Vagina (tissue), 2 donors: ENCODE results near the gene PTPRN2. TPM values are rescaled to one million over a fixed set of nuclear protein-coding genes. Genes with fewer than 3 reads are reported as not detected.

Source experiments
- DNase-seq, 2 donors: peaks; one replicate each; pipeline ENCODE4 v3.0.0-alpha.2; 2017; ENCODE audit errors: extremely low spot score in 2 of 2
- H3K27ac ChIP-seq: fragments of 200-600 bp; sonication (generic); one replicate; pipeline ENCODE4 v1.5.1; 2019
- H3K27me3 ChIP-seq: fragments of 200-600 bp; sonication (generic); one replicate; pipeline ENCODE4 v1.5.1; 2019
- H3K36me3 ChIP-seq, 2 donors: fragments of 200-600 bp; sonication (generic); one replicate each; pipeline ENCODE4 v1.5.1; 2017 to 2019
- H3K4me1 ChIP-seq: fragments of 200-600 bp; sonication (generic); one replicate; pipeline ENCODE4 v1.5.1; 2019
- H3K4me3 ChIP-seq, 2 donors: fragments of 200-600 bp; sonication (generic); 1 replicate in 1 of 2; 2 replicates in 1 of 2; pipeline ENCODE4 v1.5.1; 2016 to 2019
- H3K9me3 ChIP-seq: fragments of 200-600 bp; sonication (generic); one replicate; pipeline ENCODE4 v1.5.1; 2019
- CTCF ChIP-seq, 3 experiments: fragments of 450-650 bp in 2 of 3; fragments of 200-600 bp in 1 of 3; sonication (generic) in 1 of 3; IDR thresholded peaks; one replicate each; pipeline ENCODE4 v1.5.1; 2017 to 2019; ENCODE audit warnings: antibody characterized with exemption in 3 of 3, mild to moderate bottlenecking in 2 of 3, moderate library complexity in 2 of 3
- POLR2A ChIP-seq, 2 donors: fragments of 450-650 bp; IDR thresholded peaks; one replicate each; pipeline ENCODE4 v1.6.1; 2017; ENCODE audit warnings: antibody characterized with exemption in 2 of 2, mild to moderate bottlenecking in 2 of 2, moderate library complexity in 2 of 2
- POLR2AphosphoS5 ChIP-seq, 2 donors: sonication (generic); formaldehyde crosslinking; IDR thresholded peaks; one replicate each; pipeline ENCODE4 v1.9.0; 2017; ENCODE audit warnings: antibody characterized with exemption in 2 of 2, mild to moderate bottlenecking in 2 of 2, low read depth in 1 of 2; ENCODE audit not compliant: insufficient read depth in 1 of 2
- intact Hi-C: fragments of 100-400 bp; cut with DNase I; formaldehyde crosslinking; loops from one replicate; pipeline ENCODE4 v1.15.1; 2023
- total RNA-seq: library from RNA; depleted of rRNA; stranded (reverse); fragments of >200 nt; gene quantifications from one replicate; pipeline ENCODE4 v1.2.3, GENCODE V29; 2016

PTPRN2 gene
- total RNA-seq, 1 donor from 2014 or later: 7.4 TPM

- Histone ChIP-seq H3K4me3 (no peak overlapping the region), H3K36me3 (no peaks in the 10 kb centered on the region), H3K9me3 (no peaks in the 10 kb centered on the region), H3K27ac (no peak overlapping the region), H3K4me1 (no peaks in the 10 kb centered on the region), H3K27me3 (no peaks in the 10 kb centered on the region)
- DNase-seq: peak in 1 of 2 donors; percentile 61
- intact Hi-C loops: no loop called here
- no peak for TF ChIP-seq POLR2A (IDR thresholded peaks at IDR 0.05)
- TF ChIP-seq POLR2AphosphoS5 (IDR thresholded peaks at IDR 0.05; ENCODE audit: insufficient read depth in 1 of 2, low read depth in 1 of 2): no peak
- TF ChIP-seq CTCF (IDR thresholded peaks at IDR 0.05): no peak
These were observed 336.3 kb downstream of the PTPRN2 start for GRCh38 chr7:158251061-158251965.

- intact Hi-C loops: no loop called here
- TF ChIP-seq POLR2AphosphoS5 (IDR thresholded peaks at IDR 0.05; ENCODE audit: insufficient read depth in 1 of 2, low read depth in 1 of 2) (no peak), CTCF (IDR thresholded peaks at IDR 0.05) (no peak), POLR2A (IDR thresholded peaks at IDR 0.05) (no peak)
- Histone ChIP-seq H3K4me3 (no peak overlapping the region), H3K4me1 (no peaks in the 10 kb centered on the region), H3K27me3 (no peaks in the 10 kb centered on the region), H3K27ac (no peak overlapping the region), H3K36me3 (no peaks in the 10 kb centered on the region), H3K9me3 (no peaks in the 10 kb centered on the region)
- DNase-seq: peak in 1 of 2 donors; percentile 14
These were observed 337.9 kb downstream of the PTPRN2 start for GRCh38 chr7:158249692-158250091.

GRCh38 chr7:158248816-158249215, 338.8 kb downstream of the PTPRN2 start:
- no peaks in the 10 kb centered on the region for H3K27me3 ChIP-seq
- no peak for TF ChIP-seq CTCF (IDR thresholded peaks at IDR 0.05)
- TF ChIP-seq POLR2AphosphoS5 (IDR thresholded peaks at IDR 0.05; ENCODE audit: insufficient read depth in 1 of 2, low read depth in 1 of 2): no peak
- no peak for TF ChIP-seq POLR2A (IDR thresholded peaks at IDR 0.05)
- DNase-seq: peak in 1 of 2 donors; percentile 19

GRCh38 chr7:158247758-158248487, 339.7 kb downstream of the PTPRN2 start:
- Histone ChIP-seq H3K9me3 (no peaks in the 10 kb centered on the region), H3K4me3 (no peak overlapping the region), H3K4me1 (no peaks in the 10 kb centered on the region), H3K36me3 (no peaks in the 10 kb centered on the region), H3K27ac (no peak overlapping the region), H3K27me3 (no peaks in the 10 kb centered on the region)
- peak; percentile 52 for DNase-seq
- TF ChIP-seq CTCF (IDR thresholded peaks at IDR 0.05) (no peak), POLR2AphosphoS5 (IDR thresholded peaks at IDR 0.05; ENCODE audit: insufficient read depth in 1 of 2, low read depth in 1 of 2) (no peak), POLR2A (IDR thresholded peaks at IDR 0.05) (no peak)
- intact Hi-C loops: no loop called here

More at GRCh38 chr7:158248816-158249215, 338.8 kb downstream of the PTPRN2 start:
- no peak overlapping the region for H3K27ac ChIP-seq
- no peaks in the 10 kb centered on the region for H3K36me3 ChIP-seq
- H3K9me3 ChIP-seq: no peaks in the 10 kb centered on the region
- intact Hi-C loops: no loop called here
- no peak overlapping the region for H3K4me3 ChIP-seq
- H3K4me1 ChIP-seq: no peaks in the 10 kb centered on the region
